A673 (cell line): ENCODE measurements around the gene TMED6.

Experiments
- EZH2 ChIP-seq: fragments of 200-600 bp; sonication (generic); IDR thresholded peaks from 2 replicates; pipeline ENCODE4 v1.6.1; 2017; ENCODE audit warnings: borderline replicate concordance, low read depth, mild to moderate bottlenecking, mixed read lengths, antibody characterized with exemption, low read length; ENCODE audit not compliant: poor library complexity, severe bottlenecking
- TF ChIP-seq, protein P1 (sequence below): fragments of 300-800, 200-600 bp; sonication (generic); conservative IDR thresholded peaks from 2 replicates; pipeline ENCODE4 v1.5.1; 2017; ENCODE audit warnings: low read depth, mild to moderate bottlenecking, antibody characterized with exemption, low read length, moderate library complexity, mixed read lengths

DNA sequence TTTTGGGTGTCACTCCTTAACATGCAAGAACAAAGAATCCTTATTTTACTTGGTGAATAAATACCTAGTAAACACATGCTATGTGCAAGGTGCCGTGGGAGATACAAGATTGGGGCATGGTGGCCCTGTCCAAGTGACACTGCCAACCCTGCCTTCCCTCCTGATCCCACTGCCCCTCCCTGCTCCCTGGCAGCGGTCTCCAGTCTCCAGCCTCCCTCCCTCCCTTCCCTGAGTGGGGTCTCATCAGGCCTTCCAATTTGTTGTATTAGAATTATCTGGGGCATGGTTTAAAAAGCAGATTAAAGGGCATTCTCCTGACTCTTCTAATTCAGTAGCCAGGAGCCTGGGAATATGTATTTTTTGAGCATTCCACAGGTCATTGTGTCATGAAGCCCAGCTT is 12.5 kb upstream of the TMED6 start:
- TF ChIP-seq, protein P1, sequence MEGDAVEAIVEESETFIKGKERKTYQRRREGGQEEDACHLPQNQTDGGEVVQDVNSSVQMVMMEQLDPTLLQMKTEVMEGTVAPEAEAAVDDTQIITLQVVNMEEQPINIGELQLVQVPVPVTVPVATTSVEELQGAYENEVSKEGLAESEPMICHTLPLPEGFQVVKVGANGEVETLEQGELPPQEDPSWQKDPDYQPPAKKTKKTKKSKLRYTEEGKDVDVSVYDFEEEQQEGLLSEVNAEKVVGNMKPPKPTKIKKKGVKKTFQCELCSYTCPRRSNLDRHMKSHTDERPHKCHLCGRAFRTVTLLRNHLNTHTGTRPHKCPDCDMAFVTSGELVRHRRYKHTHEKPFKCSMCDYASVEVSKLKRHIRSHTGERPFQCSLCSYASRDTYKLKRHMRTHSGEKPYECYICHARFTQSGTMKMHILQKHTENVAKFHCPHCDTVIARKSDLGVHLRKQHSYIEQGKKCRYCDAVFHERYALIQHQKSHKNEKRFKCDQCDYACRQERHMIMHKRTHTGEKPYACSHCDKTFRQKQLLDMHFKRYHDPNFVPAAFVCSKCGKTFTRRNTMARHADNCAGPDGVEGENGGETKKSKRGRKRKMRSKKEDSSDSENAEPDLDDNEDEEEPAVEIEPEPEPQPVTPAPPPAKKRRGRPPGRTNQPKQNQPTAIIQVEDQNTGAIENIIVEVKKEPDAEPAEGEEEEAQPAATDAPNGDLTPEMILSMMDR, result no peak
- TF ChIP-seq EZH2, result no peak
